TTC549 (cell line): ENCODE data around the gene SSC4D.
"Not testable (repeated sequence)": the region's sequence is repeated elsewhere in the genome, so short reads cannot be mapped to it uniquely, and the experiment has no call there.

Experiments
- FAIRE-seq: peaks from 2 replicates; lab custom pipeline; 2012; peaks lifted over from hg19 to GRCh38; lab: Jason Lieb, UNC

SSC4D gene

DNA sequence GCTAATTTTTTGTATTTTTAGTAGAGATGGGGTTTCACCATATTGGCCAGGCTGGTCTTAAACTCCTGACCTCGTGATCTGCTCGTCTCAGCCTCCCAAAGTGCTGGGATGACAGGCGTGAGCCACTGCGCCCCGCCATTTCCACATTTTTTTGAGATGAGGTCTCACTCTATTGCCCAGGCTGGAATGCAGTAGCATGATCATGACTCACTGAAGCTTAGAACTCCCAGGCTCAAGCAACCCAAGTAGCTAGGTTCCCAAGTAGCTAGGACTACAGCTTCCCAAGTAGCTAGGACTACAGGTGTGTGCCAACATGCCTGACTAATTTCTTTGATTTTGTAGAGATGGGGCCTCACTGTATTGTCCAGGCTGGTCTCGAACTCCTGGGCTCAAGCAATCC is 11.6 kb upstream of the SSC4D start:
- FAIRE-seq: not testable (repeated sequence)

DNA sequence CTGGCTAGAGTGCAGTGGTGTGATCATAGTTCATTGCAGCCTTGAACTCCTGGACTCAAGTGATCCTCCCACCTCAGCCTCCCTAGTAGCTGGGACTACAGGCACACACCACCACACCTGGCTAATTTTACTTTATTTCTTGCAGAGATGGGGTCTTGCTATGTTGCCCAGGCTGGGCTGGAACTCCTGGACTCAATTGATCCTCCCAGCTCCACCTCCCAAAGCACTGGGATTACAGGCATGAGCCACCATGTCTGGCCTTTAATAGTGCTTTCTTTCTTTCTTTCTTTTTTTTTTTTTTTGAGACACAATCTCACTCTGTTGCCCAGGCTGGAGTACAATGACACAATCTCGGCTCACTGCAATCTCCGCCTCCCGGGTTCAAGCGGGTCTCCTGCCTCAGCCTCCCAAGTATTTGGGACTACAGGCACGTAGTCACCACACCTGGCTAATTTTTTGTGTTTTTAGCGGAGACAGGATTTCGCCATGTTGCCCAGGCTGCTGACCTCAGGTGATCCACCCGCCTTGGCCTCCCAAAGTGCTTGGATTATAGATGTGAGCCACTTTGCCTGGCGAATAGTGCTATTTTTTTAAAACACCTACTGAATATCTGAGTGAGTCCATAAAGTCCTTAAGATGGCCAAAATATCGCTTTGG is 8.3 kb upstream of the SSC4D start:
- FAIRE-seq: not testable (repeated sequence)

GRCh38 chr7:76412249-76412648 is 2.8 kb upstream of the SSC4D start:
- no peak for FAIRE-seq

- FAIRE-seq: no peak
Measured at GRCh38 chr7:76411626-76412025, 2.1 kb upstream of the SSC4D start.

- FAIRE-seq: no peak
Measured at GRCh38 chr7:76408121-76408560, 1.4 kb downstream of the SSC4D start.

DNA sequence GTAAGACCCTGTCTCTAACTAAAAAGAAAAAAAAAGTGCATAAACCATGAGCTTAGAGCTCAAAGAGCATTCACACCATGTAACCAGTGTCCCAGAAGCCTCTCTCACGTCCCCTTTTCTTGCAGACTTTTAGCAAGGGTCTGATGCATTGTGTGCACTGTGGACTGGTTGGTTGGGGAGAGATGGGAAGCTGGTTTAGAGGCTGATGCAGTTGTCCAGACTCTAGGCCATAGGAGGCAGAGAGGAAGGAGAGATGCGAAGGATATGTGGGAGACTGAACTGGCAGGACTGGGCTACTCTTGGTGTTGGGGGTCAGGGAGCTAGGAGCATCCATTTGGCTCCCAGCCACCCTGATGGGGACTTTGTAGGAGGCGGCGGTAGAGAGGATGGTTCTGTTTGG is 1.8 kb downstream of the SSC4D start:
- no peak for FAIRE-seq

- no peak for FAIRE-seq
Measured at GRCh38 chr7:76405738-76406137, 3.8 kb downstream of the SSC4D start.

- no peak for FAIRE-seq
Measured at GRCh38 chr7:76403780-76404494, 5.6 kb downstream of the SSC4D start.

DNA sequence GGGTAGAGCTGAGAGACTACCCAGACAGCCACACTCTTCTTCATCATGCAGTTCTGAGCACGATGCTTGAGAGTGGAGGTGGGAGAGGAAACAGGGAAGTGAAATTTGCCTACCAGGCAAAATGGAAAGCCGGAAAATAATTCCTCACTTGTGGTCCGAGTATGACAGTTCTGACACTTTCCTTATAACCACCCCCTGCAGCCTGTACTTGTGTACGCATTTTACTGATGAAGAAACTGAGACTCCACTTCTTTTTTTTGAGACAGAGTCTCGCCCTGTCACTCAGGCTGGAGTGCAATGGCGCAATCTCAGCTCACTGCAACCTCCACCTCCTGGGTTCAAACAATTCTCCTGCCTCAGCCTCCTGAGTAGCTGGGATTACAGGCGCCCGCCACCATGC is 6.4 kb downstream of the SSC4D start:
- not testable (repeated sequence) for FAIRE-seq

DNA sequence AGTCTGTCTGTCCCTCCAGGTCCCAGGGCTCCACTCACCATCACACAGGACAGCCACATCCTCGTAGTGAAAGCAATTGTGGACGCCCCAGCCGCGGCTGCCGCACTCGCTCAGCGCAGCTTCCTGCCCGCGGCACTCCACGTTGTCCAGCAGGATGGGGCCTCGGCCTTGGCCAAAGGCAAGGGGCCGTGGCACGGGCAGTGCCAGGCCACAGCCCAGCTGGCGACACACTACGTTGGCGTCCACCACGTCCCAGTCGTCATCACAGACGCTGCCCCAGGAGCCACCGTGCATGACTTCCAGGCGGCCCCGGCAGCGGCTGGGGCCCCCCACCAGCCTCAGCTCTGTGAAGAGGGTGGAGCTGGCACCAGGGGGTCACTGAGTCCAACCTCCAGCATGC is 9.2 kb downstream of the SSC4D start:
- no peak for FAIRE-seq

- no peak for FAIRE-seq
Measured at GRCh38 chr7:76397409-76398183, 11.9 kb downstream of the SSC4D start.

GRCh38 chr7:76396864-76397263 is 12.6 kb downstream of the SSC4D start:
- FAIRE-seq: no peak

DNA sequence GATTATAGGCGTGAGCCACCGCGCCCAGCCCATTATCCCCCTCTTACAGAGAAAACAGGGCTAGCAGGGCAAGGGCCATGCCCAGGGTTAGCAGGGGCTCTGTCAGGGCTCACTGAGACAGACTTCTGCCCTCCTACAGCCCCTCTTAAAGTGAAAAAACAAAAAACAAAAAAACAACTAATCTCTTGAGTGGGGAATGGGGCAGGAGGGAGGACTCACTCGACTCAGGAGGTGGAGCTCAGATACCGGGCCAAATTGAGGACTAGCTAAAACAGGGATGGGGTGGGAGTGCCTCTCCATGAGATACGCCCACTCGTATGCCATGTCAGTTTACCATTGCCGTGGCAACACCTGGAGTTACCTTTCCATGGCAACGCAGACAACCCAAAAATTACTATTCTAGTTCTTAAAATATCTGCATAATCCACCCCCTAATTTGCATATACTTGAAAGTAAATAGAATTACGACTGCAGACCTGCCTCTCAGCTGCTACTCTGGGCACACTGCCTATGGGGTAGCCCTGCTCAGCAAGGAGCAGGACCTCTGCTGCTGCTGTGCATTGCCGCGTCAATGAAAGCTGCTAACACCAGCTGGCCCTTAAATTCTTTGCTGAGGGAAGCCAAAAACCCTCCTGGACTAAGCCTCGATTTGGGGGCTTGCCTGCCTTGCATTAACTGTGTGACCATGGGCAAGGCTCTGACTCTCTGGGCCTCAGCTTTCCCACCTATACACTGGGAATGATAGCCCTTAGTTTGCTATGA is 13.4 kb downstream of the SSC4D start:
- FAIRE-seq: no peak

- not testable (repeated sequence) for FAIRE-seq
Measured at GRCh38 chr7:76395605-76395964, 13.9 kb downstream of the SSC4D start.

DNA sequence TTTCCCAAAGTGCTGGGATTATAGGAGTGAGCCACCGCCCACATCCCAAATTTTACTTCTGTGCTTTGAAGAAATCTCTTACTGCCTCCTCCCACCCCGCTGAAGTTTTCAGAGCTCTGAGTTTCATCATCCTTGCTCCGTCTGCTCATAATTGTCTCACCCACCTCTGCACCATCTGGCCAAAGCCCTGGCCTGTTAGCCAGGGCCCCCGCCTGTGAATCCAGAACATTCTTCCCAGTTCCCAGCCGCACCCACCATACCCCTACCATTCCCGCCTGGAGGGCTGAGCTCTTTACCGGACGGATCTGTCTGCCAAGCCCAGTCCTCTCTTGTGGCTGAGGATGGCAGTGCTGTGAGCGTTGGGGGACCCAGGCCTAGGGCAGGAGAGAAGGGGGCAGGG is 14.5 kb downstream of the SSC4D start:
- no peak for FAIRE-seq

DNA sequence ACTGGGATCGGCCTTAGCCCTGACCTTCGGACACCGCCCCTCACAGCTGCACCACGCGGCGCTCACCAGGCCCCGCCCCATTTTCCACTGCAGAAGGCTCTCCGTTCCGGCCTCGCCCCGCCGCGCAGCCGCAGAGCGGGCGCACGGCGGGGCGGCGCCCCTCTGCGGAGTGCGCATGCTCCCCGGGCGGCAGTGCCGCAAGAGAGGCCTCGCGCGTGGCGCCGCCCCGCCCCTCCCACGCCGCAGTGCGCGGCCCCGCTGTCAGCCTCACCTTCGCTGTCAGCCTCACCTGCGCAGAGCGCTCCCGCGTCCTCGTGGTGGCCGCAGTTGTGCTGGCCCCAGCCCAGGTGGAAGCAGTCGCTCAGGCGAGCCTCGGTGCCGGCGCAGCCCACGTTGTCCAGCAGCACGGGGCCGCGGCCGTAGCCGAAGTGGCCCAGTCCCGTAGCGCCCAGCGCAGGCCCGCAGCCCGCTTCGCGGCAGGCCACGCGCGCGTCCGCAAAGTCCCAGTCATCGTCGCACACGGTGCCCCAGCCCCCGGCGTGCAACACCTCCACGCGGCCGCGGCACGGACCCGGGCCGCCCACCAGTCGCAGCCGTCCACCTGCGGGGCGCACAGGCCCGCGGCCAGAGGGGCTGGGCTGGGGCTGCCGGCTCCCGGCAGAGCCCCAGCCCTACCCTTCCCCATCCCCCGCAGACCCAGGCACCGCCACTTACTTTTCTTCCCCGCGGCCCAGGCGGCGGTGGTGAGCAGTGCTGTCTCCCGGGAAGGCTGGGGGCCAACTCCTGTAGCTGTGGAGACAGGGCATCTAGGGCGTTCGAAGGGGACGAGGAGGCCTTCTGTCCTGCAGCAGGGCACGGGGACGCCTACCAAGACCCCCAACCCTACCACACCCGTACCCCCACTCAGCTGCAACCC is 16.1 kb downstream of the SSC4D start:
- FAIRE-seq: no peak

DNA sequence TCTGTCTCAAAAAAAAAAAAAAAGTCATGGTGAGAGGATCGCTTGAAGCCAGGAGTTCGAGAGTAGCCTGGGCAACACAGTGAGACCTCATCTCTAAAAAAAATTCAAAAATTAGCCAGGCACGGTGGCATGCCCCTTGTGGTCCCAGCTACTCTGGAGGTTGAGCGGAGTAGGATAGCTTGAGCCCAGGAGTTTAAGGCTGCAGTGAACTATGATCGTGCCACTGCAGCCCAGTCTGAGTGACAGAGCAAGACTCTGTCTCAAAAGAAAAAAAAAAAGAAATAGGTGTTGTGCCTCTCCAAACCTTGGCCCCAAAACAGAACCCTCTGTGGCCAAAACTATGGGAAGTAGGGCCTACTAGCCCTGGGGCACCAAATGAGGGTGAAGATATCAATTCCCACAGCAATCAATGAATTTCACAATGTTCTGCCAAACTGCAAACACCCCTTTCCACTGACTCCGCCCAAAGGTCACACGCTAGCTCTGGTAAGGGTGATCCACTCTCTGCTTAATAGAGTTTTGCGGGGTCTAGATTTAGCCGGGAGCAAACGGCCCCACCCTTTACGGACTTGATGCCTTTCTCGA is 16.9 kb downstream of the SSC4D start:
- no peak for FAIRE-seq

- FAIRE-seq: no peak
Measured at GRCh38 chr7:76390092-76390491, 19.4 kb downstream of the SSC4D start.

DNA sequence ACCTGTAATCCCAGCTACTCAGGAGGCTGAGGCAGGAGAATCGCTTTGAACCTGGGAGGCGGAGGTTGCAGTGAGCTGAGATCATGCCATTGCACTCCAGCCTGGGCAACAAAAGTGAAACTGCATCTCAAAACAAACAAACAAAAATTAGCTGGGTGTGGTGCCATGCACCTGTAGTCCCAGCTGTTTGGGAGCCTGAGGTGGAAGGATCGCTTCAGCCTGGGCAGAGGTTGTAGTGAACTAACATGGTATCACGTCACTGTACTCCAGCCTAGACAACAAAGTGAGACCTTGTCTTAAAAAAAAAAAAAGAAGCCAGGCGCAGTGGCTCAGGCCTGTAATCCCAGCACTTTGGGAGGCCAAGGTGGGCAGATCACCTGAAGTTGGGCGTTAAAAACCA is 21.7 kb downstream of the SSC4D start:
- FAIRE-seq: not testable (repeated sequence)

DNA sequence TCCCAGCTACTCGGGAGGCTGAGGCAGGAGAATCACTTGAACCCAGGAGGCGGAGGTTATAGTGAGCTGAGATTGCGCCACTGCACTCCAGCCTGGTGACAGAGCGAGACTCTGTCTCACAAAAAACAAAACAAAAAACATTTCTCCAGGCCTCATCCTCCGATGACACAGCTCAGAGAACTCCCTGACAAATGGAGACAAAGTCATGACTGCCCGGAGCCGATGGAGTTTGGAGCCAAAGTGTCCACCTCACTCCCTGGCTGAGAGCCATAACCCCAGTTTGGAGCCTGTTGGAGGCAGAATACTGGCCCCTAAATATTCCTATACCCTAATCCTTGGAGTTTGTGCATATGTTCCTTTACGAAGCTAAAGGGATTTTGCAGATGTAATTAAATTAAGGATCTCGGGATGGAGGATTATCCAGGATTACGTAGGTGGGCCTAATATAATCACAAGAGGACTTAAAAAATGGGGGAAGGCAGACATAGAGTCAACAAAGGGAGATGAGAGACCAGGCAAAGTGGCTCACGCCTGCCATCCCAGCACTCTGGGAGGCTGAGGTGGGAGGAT is 22.7 kb downstream of the SSC4D start:
- FAIRE-seq: no peak
